Stimulated activated CD8-positive, alpha-beta memory T cell treated with anti-CD3 and anti-CD28 coated beads, Interleukin-15, amount 100 ng/mL, for 4 hours (primary cell): ENCODE measurements around the gene DSCAML1.

Experiments
- DNase-seq, 2 donors: peaks; one replicate each; pipeline ENCODE4 v3.0.0-alpha.2; 2020; ENCODE audit warnings: low read depth in 2 of 2

The DSCAML1 gene

GRCh38 chr11:117754030-117754429, 43.0 kb downstream of the DSCAML1 start:
- no peak for DNase-seq

DNA sequence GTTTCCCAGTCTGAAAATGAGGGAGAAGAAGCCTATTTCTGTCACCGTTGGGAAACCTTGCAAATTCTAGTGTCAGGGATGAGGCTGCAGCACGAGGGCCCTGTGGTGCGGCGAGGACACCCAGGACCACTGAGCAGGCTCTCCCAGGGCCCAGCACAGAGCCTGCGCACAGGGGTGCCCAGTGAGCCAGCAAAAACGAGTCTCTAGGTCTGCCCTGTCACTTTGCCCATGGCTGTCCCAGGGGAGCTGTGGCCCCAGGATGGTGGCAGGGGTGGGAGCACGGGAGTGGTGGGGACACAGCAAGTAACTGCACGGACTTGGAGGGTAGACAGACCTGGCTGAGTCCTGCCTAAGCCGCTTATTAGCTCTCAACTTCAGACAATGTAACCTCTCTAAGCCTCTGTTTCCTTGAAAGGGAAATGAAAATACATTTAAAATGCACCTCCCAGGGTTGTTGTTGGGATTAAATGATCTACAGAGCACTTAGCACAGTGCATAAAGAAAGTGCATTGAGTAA, 44.2 kb downstream of the DSCAML1 start:
- DNase-seq: no peak

- no peak for DNase-seq
These were observed 44.9 kb downstream of the DSCAML1 start for GRCh38 chr11:117752071-117752470.

DNA sequence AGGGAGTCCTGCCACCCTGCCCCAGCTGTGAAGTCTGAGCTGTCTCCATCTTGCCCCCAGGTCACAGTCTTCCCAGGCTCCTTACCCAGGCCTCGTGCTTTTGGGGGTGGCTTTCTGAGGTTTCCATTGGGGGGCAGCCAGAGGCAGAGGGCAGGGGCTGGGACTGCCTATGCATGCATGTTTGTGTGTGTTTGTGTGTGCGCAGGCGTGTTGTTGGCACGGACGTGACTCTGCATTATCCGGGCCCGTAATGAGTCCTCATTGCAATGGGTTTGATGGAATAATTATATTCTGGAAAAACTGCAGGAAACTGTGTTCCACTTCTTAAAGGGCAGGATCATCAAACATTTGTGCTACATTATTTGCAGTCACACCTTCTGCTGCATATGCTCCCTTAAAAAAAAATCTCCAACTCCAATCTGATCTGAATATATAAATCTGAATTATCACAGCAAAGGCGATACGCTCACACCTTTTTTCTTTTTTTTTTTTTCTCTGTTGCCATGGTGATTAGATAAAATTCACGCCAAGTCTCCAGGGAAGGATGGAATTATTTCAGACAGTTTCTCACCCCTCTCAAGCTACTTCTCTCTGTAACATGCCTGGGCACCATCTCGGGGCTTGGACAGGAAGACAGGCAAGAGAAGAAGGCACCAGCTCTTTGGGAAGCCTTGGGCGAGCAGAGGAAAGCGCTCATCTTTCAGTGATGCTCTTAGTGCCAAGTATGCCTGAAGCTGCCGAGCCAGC, 45.9 kb downstream of the DSCAML1 start:
- DNase-seq: no peak

DNA sequence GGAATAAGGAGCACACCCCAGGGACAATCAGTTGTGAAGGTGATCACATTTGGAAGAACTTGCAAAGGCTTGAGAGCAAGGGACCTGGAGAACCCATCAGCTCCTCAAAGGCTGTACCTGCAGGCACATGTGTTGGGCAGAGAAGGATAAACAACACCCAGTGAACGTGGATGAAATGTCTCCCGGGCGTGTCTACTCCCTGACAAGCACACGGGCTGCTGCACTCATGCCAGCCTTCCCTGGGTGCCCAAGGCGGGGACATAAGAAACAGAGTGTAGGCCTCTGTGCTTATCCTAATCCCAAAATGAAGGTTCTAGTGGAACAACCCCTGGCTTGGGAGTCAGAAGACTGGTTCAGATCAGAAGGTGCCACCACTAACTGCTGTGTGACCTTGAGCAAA, 46.7 kb downstream of the DSCAML1 start:
- DNase-seq: no peak

GRCh38 chr11:117749541-117749910, 47.5 kb downstream of the DSCAML1 start:
- DNase-seq: no peak

DNA sequence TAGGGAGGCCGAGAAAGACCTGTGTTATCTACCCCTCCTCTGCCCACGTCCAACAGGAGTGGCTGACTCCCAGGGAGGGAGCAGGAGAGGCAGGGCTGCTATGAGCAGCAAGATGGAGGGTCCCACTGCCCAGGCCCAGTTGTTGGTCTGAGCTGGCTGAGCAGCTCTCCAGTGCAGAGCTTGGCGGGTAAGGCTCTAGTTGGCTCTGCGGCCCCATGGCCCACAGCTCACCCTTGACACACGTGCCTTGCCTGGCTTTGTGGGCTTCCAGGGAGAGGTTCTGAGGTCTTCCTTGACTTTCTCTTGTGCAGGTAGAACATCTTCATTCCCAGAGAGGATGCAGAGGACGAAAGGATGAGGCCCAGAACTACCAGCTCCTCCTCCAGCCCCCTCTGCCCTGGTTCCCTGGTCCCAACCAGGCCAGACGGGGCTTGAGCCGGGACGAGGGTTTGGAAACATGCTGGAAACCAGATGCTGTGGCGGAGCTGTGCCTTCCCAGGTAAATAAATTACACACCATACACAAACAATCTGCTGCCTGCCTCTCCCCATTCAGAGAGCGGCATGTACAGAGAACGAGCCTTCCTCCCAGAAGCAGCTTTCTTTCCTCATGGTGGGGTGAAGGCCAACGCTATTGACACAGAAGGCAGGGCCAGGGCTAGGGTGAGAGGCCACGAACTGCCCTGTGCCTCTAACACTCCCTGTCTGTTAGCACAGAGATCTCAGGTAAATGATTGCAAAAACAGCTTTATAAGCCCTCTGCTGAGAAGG, 48.1 kb downstream of the DSCAML1 start:
- no peak for DNase-seq

DNA sequence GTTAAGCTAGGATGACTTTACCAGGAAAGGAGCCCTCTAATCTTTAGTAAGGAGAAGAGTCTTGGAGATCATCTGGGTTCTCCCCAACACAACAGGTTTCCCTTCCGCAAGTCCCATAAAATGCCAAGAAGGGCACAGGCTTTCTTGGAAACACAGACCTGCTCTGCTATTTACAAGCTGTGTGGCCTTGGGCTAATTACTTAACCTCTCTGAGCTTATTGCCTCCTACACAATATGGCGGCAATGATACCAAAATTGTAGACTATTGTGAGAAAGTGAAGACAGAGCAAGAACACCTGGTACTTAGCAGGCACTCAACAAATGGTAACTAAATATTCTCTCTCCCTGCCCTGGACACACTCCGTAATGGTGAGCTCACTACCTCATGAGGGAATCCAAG, 49.1 kb downstream of the DSCAML1 start:
- DNase-seq: no peak

DNA sequence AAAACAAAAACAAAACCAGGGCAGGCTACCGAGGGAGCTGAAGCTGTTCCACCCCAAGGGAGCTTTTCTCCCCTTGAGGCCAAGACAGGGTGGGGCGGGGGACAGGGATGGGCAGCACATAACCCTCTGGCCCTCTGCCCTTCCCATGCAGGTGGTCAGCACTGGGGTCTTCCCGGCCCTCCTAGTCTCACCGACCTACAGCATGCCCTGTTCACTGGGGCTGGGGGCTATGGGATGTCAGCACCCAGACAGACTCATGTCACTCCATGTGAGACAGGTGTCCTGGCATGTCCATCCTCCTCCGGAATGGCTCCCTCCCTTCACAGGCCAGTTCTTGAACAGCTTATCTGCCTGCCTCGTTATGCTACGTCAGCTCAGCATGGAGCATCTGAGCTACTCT, 51.7 kb downstream of the DSCAML1 start:
- DNase-seq: no peak

DNA sequence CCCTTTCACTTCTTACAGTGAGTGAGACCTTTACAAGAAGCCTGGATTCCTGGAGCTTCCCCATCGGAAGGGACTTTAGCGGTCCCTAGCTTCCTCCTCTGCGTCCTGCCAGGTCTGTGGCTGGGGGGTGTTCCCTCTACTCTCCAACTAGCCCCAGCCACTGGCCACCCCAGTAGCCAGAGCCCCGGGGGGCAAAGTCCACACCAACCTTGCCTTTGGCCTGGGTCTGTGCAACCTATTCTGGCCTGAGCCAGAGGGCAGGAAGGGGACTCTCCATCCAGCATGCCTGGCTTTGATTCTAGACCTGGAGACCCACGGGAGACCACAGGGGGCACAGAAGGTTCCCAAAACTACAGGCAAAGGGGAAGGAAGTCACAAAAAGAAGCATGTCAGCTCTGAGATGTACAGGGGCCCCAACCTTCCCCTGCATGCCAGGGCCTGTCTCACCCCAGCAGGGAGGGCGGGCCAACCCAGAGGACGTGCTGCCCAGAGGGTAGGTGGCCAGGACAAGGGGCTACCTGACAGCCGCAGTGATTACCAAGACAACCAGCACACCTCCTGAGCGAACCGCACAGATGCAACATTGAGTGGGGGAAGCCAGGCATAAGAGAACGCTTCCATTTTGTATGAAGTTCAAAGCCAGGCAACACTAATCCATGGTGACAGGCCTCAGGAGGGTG, 52.4 kb downstream of the DSCAML1 start:
- DNase-seq: no peak

DNA sequence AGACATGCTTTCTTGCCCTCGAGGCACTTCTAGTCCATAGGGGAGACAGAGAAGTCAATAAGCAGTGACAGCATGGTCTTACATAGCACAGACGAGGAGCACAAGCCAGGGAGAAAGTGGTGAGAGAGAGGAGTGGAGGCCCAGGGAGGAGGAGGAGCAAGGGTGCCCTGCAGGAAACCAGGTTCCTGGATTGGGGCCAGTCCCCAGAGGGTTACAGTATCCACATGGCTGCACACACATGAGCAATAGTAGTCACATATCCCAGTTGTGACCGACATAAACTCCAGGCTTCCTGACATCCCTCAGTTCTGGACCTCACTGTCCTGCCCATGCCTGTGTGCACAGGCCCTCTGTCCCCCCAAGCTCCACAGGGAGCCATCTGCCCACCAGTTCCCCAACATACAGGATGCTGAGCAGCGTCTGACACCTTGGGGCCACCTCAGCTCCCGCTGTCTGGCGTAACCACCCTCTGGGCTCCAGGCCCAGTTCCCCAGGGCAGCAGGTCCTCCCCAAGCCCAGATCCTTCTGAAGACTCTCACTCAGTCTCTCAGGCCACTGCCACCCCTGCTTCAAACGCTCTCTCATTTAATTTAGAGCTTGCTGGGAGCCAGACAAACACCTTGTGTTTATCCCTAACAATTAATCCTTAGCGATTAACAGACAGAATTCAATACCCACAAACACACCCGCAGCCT, 53.7 kb downstream of the DSCAML1 start:
- DNase-seq: no peak

DNA sequence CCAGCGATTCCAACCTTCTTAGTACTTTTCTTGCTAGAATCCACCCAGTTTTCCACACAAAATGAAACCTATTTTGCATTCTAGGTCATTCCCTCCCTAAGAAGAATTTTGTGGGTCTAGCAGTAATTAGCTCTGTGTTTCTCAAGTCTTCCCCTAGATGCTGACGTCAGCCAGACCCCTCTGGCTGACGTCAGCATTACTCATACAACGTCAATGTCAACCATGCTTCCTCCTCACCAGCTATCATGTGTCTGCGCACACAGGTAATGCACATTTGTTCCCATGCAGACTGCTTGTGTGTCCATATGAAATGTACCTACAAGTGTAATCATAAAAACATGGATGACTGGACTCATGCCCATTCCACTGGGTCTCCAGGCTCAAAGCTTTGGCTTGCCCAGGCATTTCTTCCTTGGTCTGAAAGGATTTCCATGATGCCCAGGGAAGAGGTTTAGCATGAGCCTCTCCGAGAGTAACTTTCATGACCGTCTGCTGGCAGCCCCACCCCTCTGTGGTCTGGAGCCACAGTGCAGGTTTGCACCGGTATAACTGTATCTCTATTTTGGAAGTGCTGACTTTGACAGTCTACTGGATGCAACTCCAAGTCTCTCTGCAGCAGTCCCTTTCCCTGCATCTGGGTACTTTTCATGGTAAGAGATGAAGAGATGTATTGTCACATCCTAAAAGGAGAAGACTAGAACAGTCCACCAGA, 58.6 kb downstream of the DSCAML1 start:
- no peak for DNase-seq

- DNase-seq: no peak
These were observed 61.6 kb downstream of the DSCAML1 start for GRCh38 chr11:117735350-117735977.

GRCh38 chr11:117734601-117735024, 62.4 kb downstream of the DSCAML1 start:
- DNase-seq: no peak

DNA sequence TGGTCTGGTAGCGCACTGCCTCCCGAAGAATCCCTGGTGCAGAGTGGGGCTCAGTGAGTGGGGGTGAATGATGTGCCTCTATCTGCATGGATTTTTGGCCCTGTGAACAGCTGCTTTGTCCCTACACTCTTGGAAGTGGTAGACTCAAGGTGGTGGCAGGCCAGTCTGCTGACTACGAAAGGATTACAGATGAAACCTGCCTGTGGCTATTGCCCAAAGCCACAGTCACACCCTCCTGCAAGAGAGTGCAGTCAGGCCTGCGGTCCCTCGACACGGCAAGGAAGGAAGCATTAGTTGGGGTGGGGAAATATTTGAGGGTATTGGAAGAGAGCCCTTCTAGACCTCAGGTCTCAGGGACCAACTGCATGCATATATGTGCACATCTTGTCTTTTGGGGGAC, 63.7 kb downstream of the DSCAML1 start:
- no peak for DNase-seq

GRCh38 chr11:117731722-117732290, 65.2 kb downstream of the DSCAML1 start:
- DNase-seq: no peak

DNA sequence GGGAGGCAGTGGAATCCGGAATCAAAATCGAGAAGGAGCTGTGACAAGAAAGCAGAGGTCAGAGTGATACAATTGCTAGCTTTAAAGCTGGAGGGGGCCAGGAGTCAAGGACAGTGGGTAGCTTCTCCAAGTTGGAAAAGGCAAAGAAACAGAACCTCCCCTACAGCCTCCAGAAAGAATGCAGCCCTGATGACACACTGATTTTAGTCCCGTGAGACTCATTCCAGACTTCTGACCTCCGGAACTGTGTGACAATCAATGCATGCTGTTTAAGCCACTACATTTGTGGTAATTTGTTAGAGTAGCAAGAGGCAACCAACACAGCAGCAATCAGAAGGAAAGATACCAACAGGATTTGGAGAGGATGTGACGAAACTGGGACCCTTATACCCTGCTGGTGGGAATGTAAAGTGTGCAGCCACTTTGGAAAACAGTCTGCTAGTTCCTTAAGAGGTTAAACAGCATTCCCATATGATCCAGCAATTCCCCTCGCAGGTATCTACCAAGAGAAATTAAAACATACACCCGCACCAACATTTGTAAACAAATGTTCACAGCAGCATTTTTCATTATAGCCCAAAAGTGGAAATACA, 66.7 kb downstream of the DSCAML1 start:
- DNase-seq: no peak

DNA sequence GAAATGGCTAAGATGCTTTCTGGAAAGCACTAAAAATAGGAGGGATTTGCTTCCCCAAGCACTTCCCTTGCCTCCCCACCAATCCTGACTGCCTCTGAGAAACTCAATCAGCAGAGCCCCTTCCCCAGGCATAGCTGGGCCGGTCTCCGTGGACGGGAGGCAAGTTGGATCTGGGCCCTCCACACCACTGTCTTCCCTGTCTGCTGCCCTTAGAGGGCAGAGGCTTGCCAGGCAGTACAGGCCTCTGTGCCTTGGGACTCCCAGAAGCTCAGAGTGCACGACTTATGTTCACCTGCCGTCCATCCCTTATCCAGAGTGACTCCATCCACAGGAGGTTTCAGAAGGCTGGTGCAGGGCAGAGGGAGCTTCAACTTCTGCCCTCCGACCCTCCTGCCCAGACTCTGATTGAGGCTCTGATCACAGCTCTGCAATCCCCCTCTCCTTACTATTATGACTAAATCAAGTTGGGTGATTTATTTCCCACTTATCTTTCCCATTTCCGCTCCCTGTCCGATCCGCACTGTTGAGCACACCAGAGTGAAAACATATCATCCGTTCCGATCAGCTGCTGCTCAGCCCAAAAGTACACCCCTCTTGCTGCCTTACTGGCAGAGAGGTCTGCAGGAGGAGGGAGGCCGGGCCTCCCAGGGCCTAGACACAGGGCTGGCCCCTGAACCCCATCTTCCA, 71.8 kb downstream of the DSCAML1 start:
- no peak for DNase-seq

DNA sequence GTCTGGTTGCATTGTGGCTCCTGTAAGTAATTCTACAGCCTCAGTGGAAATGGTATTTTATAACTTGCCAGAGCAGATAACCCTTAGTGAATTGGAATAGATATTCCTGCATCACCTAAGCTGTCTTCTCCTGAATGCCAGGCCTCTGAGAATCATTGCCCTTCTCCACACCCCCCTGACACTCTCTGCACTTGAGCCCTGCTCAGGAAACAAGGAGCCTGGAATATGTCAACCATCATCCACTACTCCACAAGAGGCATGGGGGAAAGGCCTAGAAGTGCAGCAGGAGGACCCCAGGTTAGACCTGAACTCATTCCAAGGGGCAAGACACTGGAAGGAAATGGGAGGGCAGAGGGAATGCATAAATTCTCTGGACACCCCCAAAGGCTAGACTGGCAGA, 72.4 kb downstream of the DSCAML1 start:
- no peak for DNase-seq

GRCh38 chr11:117724104-117724503, 72.9 kb downstream of the DSCAML1 start:
- no peak for DNase-seq
